ENCODE results near the gene GPRC5C. TPM values are rescaled to one million over a fixed set of nuclear protein-coding genes. Genes with fewer than 3 reads are reported as not detected.

The GPRC5C gene
- total RNA-seq, 1 experiment from 2014 or later = 83.2 TPM

DNA sequence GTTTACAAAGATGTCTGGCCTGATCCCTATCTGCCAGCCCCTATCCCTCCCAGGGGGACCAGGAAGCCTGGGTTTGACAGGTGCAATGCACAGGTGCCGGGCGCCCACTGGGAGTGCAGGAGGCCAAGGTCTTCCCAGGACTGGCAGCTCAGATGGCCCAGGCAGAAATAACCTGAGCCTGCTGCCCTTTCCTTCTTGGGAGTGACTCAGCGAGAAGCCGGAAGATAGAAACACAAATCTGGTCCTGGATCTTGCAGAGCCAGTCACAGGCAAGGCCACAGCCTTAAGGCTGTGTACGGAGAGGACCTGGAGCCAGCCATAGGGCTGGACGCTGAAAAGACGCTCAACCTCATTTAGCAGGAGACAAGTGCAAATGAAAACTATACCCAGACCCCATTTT, 36.9 kb upstream of the GPRC5C start:
- H3K9me3 ChIP-seq = no peaks in the 10 kb centered on the region
- intact Hi-C loops (cut with micrococcal nuclease; ENCODE audit: unreplicated experiment) = no loop called here
- no peaks in the 10 kb centered on the region for H3K9me3 Mint-ChIP-seq (ENCODE audit: unreplicated experiment)
- TF ChIP-seq, protein P1, sequence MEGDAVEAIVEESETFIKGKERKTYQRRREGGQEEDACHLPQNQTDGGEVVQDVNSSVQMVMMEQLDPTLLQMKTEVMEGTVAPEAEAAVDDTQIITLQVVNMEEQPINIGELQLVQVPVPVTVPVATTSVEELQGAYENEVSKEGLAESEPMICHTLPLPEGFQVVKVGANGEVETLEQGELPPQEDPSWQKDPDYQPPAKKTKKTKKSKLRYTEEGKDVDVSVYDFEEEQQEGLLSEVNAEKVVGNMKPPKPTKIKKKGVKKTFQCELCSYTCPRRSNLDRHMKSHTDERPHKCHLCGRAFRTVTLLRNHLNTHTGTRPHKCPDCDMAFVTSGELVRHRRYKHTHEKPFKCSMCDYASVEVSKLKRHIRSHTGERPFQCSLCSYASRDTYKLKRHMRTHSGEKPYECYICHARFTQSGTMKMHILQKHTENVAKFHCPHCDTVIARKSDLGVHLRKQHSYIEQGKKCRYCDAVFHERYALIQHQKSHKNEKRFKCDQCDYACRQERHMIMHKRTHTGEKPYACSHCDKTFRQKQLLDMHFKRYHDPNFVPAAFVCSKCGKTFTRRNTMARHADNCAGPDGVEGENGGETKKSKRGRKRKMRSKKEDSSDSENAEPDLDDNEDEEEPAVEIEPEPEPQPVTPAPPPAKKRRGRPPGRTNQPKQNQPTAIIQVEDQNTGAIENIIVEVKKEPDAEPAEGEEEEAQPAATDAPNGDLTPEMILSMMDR (IDR thresholded peaks at IDR 0.05; ENCODE audit: insufficient read depth in 1 of 2, low read depth in 1 of 2, low read length in 1 of 2, severe bottlenecking in 1 of 2, unreplicated experiment in 1 of 2) = no peak
- peaks cover 6% of the 10 kb centered on the region for H3K4me1 Mint-ChIP-seq (ENCODE audit: low read depth, unreplicated experiment)
- no peaks in the 10 kb centered on the region; the same call in 1 of the 2 replicates for H3K4me1 ChIP-seq
- no peak overlapping the region for H3K4me3 ChIP-seq (ENCODE audit: low read depth, low read length)
- no peaks in the 10 kb centered on the region for H3K27me3 ChIP-seq (replicated peaks; ENCODE audit: control insufficient read depth, insufficient read depth, low read length)
- CTCF ChIA-PET = no interaction called here
- no peak overlapping the region for H3K4me3 Mint-ChIP-seq (ENCODE audit: unreplicated experiment)
- BruUV-seq (replicated peaks) = no TSS peak
- H3K36me3 Mint-ChIP-seq (ENCODE audit: insufficient read depth, unreplicated experiment) = no peaks in the 10 kb centered on the region
- no peak for DNase-seq
- H3K36me3 ChIP-seq (ENCODE audit: control insufficient read depth, insufficient read depth, low read length) = no peaks in the 10 kb centered on the region; the same call in 1 of the 2 replicates
- H3K27ac Mint-ChIP-seq (ENCODE audit: unreplicated experiment) = no peak overlapping the region
- POLR2A ChIA-PET = no interaction called here
- peaks cover 3% of the 10 kb centered on the region for H3K27me3 Mint-ChIP-seq (ENCODE audit: insufficient read depth, unreplicated experiment)

DNA sequence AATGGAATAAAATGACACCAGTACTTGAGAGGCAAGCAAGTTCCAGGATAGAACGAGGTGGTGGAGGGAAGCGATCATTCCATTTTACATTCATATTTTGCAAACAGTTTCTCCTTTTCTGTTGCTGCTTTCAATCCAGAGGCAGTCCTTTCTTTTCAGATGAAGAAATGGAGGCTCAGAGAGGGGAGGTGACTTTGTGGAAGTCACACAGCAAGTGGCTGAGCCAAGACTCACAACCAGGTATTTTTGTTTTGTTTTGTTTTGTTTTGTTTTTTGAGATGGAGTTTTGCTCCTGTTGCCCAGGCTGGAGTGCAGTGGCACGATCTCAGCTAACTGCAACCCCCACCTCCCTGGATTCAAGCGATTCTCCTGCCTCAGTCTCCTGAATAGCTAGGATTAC, 35.3 kb upstream of the GPRC5C start:
- TF ChIP-seq, protein P1 (IDR thresholded peaks at IDR 0.05; ENCODE audit: insufficient read depth in 1 of 2, low read depth in 1 of 2, low read length in 1 of 2, severe bottlenecking in 1 of 2, unreplicated experiment in 1 of 2) = no peak
- intact Hi-C loops (cut with micrococcal nuclease; ENCODE audit: unreplicated experiment) = no loop called here
- no peaks in the 10 kb centered on the region for H3K9me3 Mint-ChIP-seq (ENCODE audit: unreplicated experiment)
- no peaks in the 10 kb centered on the region for H3K27me3 Mint-ChIP-seq (ENCODE audit: insufficient read depth, unreplicated experiment)
- DNase-seq = no peak
- peaks cover 6% of the 10 kb centered on the region for H3K4me1 Mint-ChIP-seq (ENCODE audit: low read depth, unreplicated experiment)
- no peak overlapping the region for H3K27ac Mint-ChIP-seq (ENCODE audit: unreplicated experiment)
- POLR2A ChIA-PET = no interaction called here
- H3K36me3 Mint-ChIP-seq (ENCODE audit: insufficient read depth, unreplicated experiment) = no peaks in the 10 kb centered on the region
- H3K4me3 ChIP-seq (ENCODE audit: low read depth, low read length) = no peak overlapping the region
- H3K27me3 ChIP-seq (replicated peaks; ENCODE audit: control insufficient read depth, insufficient read depth, low read length) = no peaks in the 10 kb centered on the region
- no peaks in the 10 kb centered on the region for H3K9me3 ChIP-seq
- CTCF ChIA-PET = no interaction called here
- no peaks in the 10 kb centered on the region; the same call in 1 of the 2 replicates for H3K36me3 ChIP-seq (ENCODE audit: control insufficient read depth, insufficient read depth, low read length)
- no TSS peak for BruUV-seq (replicated peaks)
- no peaks in the 10 kb centered on the region; the same call in 1 of the 2 replicates for H3K4me1 ChIP-seq
- no peak overlapping the region for H3K4me3 Mint-ChIP-seq (ENCODE audit: unreplicated experiment)

GRCh38 chr17:74402048-74402447, 29.8 kb upstream of the GPRC5C start:
- H3K36me3 Mint-ChIP-seq (ENCODE audit: insufficient read depth, unreplicated experiment) = no peaks in the 10 kb centered on the region
- no TSS peak for BruUV-seq (replicated peaks)
- ChIA-PET POLR2A (no interaction called here), CTCF (no interaction called here)
- H3K4me3 ChIP-seq (ENCODE audit: low read depth, low read length) = no peak overlapping the region
- no peak overlapping the region for H3K27ac Mint-ChIP-seq (ENCODE audit: unreplicated experiment)
- no peaks in the 10 kb centered on the region for H3K4me1 ChIP-seq
- H3K9me3 Mint-ChIP-seq (ENCODE audit: unreplicated experiment) = no peaks in the 10 kb centered on the region
- intact Hi-C loops (cut with micrococcal nuclease; ENCODE audit: unreplicated experiment) = no loop called here
- no peaks in the 10 kb centered on the region for H3K27me3 ChIP-seq (replicated peaks; ENCODE audit: control insufficient read depth, insufficient read depth, low read length)
- H3K4me3 Mint-ChIP-seq (ENCODE audit: unreplicated experiment) = no peak overlapping the region
- no peaks in the 10 kb centered on the region for H3K27me3 Mint-ChIP-seq (ENCODE audit: insufficient read depth, unreplicated experiment)
- TF ChIP-seq, protein P1 (IDR thresholded peaks at IDR 0.05; ENCODE audit: insufficient read depth in 1 of 2, low read depth in 1 of 2, low read length in 1 of 2, severe bottlenecking in 1 of 2, unreplicated experiment in 1 of 2) = no peak
- no peaks in the 10 kb centered on the region for H3K4me1 Mint-ChIP-seq (ENCODE audit: low read depth, unreplicated experiment)
- H3K36me3 ChIP-seq (ENCODE audit: control insufficient read depth, insufficient read depth, low read length) = no peaks in the 10 kb centered on the region; the same call in 1 of the 2 replicates
- DNase-seq = no peak
- no peaks in the 10 kb centered on the region for H3K9me3 ChIP-seq

Measured in Caco-2 (cell line).